ENCODE results near the gene DDIT4L. TPM values are rescaled to one million over a fixed set of nuclear protein-coding genes. Genes with fewer than 3 reads are reported as not detected.
"Not testable (repeated sequence)": the region's sequence is repeated elsewhere in the genome, so short reads cannot be mapped to it uniquely, and the experiment has no call there.

The DDIT4L gene
- total RNA-seq, 1 donor from 2014 or later = 0.44 TPM

DNA sequence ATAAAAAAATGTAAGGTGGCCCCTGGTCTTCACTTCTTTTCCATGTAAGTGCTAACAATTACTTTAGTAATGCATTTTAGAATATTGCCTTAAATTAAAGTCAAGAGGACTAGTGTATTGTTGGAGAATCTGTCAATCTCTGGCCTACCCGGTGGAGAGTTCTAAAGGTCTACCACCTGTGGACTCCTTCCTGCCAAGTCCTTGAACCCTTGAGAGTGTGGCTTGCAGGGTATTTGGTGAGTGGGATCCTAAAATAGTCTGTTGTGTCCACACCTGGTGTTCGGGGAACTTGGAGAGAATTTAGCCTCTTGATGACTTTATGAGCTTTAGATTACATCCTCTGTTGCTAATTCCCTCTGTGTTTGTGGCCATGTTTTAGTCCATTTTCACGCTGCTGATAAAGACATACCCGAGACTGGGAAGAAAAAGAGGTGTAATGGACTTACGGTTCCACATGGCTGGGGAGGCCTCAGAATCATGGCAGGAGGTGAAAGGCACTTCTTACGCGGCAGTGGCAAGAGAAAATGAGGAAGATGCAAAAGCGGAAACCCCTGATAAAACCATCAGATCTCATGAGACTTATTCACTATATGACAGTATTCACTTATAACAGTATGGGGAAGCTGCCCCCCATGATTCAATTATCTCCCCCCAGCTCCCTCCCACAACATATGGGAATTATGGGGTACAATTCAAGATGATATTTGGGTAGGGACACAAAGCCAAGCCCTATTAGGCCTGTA is 23.8 kb downstream of the DDIT4L start:
- no peak for DNase-seq (ENCODE audit: low spot score)

GRCh38 chr4:100165809-100166208 is 24.5 kb downstream of the DDIT4L start:
- no peak for DNase-seq (ENCODE audit: low spot score)

DNA sequence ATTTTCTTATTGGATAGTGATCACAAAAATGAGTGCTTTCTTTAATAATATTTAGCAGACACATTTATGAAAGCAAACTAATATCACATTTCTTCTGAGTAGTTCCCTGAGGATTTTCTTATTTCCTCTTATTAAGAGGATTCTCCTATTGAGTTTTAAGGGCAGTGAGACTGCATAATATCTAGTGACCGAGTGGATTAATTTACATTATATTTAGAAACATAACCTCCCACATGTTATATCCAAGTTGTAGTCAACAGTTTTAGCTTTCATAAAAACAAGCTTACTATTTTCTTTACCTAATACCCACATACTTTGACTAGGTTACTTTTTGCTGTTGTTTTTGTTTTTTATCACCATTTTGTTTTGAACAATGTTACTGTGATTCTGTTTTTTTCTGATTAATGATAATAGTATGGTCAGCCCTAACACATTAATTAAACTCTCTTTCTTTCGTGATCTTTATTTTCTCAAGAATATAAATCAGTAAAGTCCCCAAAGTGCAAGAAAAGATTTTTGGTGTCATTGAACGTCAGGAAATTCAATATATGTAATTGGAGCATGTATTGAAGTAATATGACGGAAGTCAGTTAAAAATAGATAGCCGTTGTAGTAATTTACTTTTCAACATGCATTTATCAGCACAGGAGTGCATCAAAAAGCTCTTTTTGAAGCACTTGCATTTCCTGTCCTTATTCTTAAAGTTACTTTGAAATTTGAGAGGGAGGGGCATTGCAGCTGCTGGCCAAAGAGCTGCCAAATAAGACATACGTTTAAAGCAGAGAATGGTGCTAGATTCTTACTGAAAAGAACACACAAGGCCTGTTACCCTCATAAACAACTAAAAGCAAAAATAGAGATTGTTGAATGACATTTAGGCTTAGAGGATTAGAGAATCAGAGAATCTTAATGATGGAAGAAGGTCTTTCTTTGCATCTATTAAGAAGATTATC is 25.2 kb downstream of the DDIT4L start:
- no peak for DNase-seq (ENCODE audit: low spot score)

DNA sequence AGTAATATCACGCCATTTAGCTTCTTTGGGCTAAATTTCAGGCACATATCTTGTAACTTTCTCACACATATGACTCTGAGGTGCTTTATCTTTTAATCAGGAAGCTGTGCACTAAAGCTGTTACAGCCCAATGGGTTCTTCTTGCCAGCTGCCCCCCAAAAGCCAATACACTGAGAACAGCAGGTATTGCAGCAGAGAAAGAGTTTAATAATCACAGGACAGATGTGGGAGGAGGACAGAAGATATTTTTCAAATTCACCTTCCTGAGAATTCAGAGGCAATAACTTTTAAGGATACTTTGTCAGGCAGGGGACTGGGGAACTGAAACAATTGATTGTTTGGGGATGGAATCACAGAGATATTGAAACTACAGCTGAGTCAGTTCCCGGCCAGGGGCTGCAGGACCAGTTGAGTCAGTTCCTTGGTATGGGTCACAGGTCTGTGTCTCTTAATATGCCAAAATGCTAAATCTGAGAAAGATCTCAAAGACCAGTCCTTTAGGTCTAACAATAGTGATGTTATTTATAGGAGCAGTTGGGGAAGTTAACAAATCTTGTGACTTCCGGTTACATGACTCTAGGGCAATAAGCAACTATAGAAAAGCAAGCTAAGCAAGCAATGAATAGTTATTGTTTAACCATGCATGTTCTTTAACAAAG is 28.1 kb downstream of the DDIT4L start:
- DNase-seq (ENCODE audit: low spot score) = no peak

GRCh38 chr4:100149190-100149589 is 41.1 kb downstream of the DDIT4L start:
- DNase-seq (ENCODE audit: low spot score) = no peak

GRCh38 chr4:100147684-100148083 is 42.6 kb downstream of the DDIT4L start:
- no peak for DNase-seq (ENCODE audit: low spot score)

DNA sequence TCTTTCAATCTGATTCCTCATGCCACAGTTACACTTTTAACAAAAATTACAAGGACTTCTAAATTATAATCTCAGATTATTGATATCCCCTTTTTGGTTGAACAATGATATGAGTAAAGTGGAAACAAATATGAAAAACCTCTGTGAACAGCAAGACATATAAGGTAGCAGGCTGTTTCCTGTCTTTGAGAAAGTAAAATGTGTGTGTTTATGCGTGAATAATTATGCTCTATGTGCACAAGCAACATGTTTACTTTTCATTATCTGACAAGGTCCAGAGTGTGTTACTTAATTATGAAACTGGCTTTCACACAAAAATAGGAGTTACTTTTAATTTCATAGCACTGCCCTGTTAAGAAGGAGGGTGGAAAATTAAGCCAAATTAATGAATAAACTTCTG is 43.1 kb downstream of the DDIT4L start:
- DNase-seq (ENCODE audit: low spot score) = no peak

GRCh38 chr4:100146756-100147155 is 43.5 kb downstream of the DDIT4L start:
- DNase-seq (ENCODE audit: low spot score) = no peak

DNA sequence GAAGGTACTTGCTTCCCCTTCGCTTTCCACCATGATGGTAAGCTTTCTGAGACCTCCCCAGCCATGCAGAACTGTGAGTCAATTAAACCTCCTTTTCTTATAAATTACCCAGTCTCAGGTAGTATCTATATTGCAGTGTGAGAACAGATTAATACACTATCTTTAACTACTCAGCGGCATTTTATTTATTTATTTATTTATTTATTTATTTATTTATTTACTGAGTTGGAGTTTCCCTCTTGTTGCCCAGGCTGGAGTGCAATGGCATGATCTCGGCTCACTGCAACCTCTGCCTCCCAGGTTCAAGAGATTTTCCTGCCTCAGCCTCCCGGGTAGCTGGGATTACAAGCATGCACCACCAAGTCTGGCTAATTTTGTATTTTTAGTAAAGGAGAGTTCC is 52.9 kb downstream of the DDIT4L start:
- not testable (repeated sequence) for DNase-seq (ENCODE audit: low spot score)

Other genes starting within 250 kb of the DDIT4L start
- 44.1 TPM for gene DNAJB14, start 243.8 kb downstream of the DDIT4L start, total RNA-seq
- gene H2AZ1, start 240.2 kb downstream of the DDIT4L start, total RNA-seq = 107 TPM